DND-41 (cell line): ENCODE measurements around the gene COL4A2.

Experiments used
- ATAC-seq: fragments of 200-7000 bp; cut with Tn5 transposase; 3 replicates; pipeline ENCODE4 v1.9.1; 2021; ENCODE audit warnings: low read depth; ENCODE audit not compliant: insufficient read depth
- DNase-seq: peaks from one replicate; pipeline ENCODE4 v3.0.0-alpha.2; 2020
- H2AFZ ChIP-seq: 2 replicates; pipeline ENCODE4 v1.6.0; 2012; ENCODE audit warnings: low read depth, low read length
- H3K27ac ChIP-seq: 2 replicates; pipeline ENCODE4 v1.5.1; 2012; ENCODE audit warnings: low read length, inconsistent platforms
- H3K27me3 ChIP-seq: fragments of 200-600 bp; sonication (generic); 2 replicates; pipeline ENCODE4 v1.6.0; 2012; ENCODE audit warnings: low read length, mild to moderate bottlenecking, inconsistent platforms; ENCODE audit not compliant: insufficient read depth, poor library complexity
- H3K36me3 ChIP-seq: 2 replicates; pipeline ENCODE4 v1.5.1; 2012; ENCODE audit warnings: low read length, inconsistent platforms; ENCODE audit not compliant: insufficient read depth
- H3K4me1 ChIP-seq: 2 replicates; pipeline ENCODE4 v1.5.1; 2012; ENCODE audit warnings: mild to moderate bottlenecking, low read length; ENCODE audit not compliant: insufficient read depth
- H3K4me2 ChIP-seq: 2 replicates; pipeline ENCODE4 v1.6.0; 2012; ENCODE audit warnings: mild to moderate bottlenecking, moderate library complexity, low read length, inconsistent platforms; ENCODE audit not compliant: insufficient read depth
- H3K4me3 ChIP-seq, 2 experiments: fragments of 200-600 bp in 1 of 2; shearing (Covaris generic) in 1 of 2; 2 replicates each; pipeline ENCODE4 v1.5.1; 2012 to 2016; ENCODE audit warnings: inconsistent platforms in 2 of 2, low read length in 2 of 2, mild to moderate bottlenecking in 2 of 2, low read depth in 1 of 2, moderate library complexity in 1 of 2
- H3K79me2 ChIP-seq: 2 replicates; pipeline ENCODE4 v1.6.0; 2012; ENCODE audit warnings: low read length, inconsistent platforms; ENCODE audit not compliant: insufficient read depth
- H3K9ac ChIP-seq: 2 replicates; pipeline ENCODE4 v1.6.0; 2012; ENCODE audit warnings: low read depth, mild to moderate bottlenecking, inconsistent platforms, low read length, moderate library complexity
- H3K9me3 ChIP-seq: 2 replicates; pipeline ENCODE4 v1.5.1; 2012; ENCODE audit warnings: low read length, moderate library complexity, mild to moderate bottlenecking, inconsistent platforms; ENCODE audit not compliant: insufficient read depth, severe bottlenecking
- H4K20me1 ChIP-seq: 2 replicates; pipeline ENCODE4 v1.6.0; 2012; ENCODE audit warnings: low read length; ENCODE audit not compliant: insufficient read depth
- EZH2 ChIP-seq: IDR thresholded peaks from 3 replicates; pipeline ENCODE4 v1.6.1; 2012; ENCODE audit warnings: borderline replicate concordance, low read depth, mild to moderate bottlenecking, moderate library complexity, low read length, inconsistent platforms; ENCODE audit not compliant: severe bottlenecking
- TF ChIP-seq, protein P1 (sequence below): IDR thresholded peaks from 2 replicates; pipeline ENCODE4 v1.5.1; 2012; ENCODE audit warnings: borderline replicate concordance, low read length, moderate library complexity, mild to moderate bottlenecking; ENCODE audit not compliant: poor library complexity, severe bottlenecking; ENCODE audit errors: extremely low read depth

COL4A2 gene

DNA sequence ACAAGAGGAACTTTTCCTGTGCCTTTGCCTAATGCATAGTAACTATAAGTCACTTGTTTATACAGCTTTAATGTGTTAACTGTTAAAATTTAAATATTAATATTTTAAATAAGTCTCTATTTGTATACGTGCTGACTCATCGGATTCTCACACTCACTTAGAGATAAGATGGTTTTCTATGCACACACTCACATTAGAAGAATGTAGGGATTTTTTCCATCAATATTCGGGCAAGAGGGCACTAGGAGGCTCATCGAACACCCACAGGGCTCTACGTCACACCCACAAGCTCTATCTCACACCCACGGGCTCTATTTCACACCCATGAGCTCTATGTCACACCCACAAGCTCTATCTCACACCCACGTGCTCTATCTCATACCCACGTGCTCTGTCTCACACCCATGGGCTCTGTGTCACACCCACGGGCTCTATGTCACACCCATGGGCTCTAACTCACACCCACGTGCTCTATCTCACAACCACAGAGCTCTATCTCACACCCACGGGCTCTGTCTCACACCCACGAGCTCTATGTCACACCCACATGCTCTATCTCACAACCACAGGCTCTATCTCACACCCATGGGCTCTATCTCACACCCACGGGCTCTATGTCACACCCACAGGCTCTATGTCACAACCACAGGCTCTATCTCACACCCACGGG is 73.4 kb downstream of the COL4A2 start:
- DNase-seq (no peak), ATAC-seq (no peak)
- H3K27ac ChIP-seq, result no peak overlapping the region
- H3K4me1 ChIP-seq, result no peaks in the 10 kb centered on the region
- H3K9ac ChIP-seq, result no peak overlapping the region
- H4K20me1 ChIP-seq, result peaks cover 4% of the 10 kb centered on the region; the same call in 1 of the 2 replicates
- H3K79me2 ChIP-seq, result no peaks in the 10 kb centered on the region
- H3K4me2 ChIP-seq, result no peak overlapping the region
- H3K9me3 ChIP-seq, result peaks cover 4% of the 10 kb centered on the region
- H3K4me3 ChIP-seq, result no peak overlapping the region
- H3K27me3 ChIP-seq, result peaks cover 37% of the 10 kb centered on the region
- TF ChIP-seq, protein P1, sequence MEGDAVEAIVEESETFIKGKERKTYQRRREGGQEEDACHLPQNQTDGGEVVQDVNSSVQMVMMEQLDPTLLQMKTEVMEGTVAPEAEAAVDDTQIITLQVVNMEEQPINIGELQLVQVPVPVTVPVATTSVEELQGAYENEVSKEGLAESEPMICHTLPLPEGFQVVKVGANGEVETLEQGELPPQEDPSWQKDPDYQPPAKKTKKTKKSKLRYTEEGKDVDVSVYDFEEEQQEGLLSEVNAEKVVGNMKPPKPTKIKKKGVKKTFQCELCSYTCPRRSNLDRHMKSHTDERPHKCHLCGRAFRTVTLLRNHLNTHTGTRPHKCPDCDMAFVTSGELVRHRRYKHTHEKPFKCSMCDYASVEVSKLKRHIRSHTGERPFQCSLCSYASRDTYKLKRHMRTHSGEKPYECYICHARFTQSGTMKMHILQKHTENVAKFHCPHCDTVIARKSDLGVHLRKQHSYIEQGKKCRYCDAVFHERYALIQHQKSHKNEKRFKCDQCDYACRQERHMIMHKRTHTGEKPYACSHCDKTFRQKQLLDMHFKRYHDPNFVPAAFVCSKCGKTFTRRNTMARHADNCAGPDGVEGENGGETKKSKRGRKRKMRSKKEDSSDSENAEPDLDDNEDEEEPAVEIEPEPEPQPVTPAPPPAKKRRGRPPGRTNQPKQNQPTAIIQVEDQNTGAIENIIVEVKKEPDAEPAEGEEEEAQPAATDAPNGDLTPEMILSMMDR, result no peak
- no peak for TF ChIP-seq EZH2
- H3K36me3 ChIP-seq, result no peaks in the 10 kb centered on the region
- H2AFZ ChIP-seq, result no peak overlapping the region

DNA sequence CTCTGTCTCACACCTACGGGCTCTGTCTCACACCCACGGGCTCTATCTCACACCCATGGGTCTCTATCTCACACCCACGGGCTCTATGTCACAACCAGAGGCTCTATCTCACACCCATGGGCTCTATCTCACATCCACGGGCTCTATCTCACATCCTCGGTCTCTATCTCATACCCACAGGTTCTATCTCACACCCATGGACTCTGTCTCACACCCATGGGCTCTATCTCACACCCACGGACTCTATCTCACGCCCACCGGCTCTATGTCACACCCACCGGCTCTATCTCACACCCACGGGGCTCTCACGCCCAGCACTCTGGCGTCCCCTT is 73.9 kb downstream of the COL4A2 start:
- Histone ChIP-seq H3K27me3 (peaks cover 37% of the 10 kb centered on the region), H3K4me2 (no peak overlapping the region), H3K9ac (no peak overlapping the region), H2AFZ (no peak overlapping the region), H3K9me3 (peaks cover 8% of the 10 kb centered on the region), H3K4me1 (no peaks in the 10 kb centered on the region), H3K36me3 (no peaks in the 10 kb centered on the region), H4K20me1 (peaks cover 4% of the 10 kb centered on the region; the same call in 1 of the 2 replicates), H3K79me2 (no peaks in the 10 kb centered on the region), H3K27ac (no peak overlapping the region), H3K4me3 (no peak overlapping the region)
- ATAC-seq (no peak), DNase-seq (no peak)
- TF ChIP-seq EZH2, result no peak
- TF ChIP-seq, protein P1, result no peak

DNA sequence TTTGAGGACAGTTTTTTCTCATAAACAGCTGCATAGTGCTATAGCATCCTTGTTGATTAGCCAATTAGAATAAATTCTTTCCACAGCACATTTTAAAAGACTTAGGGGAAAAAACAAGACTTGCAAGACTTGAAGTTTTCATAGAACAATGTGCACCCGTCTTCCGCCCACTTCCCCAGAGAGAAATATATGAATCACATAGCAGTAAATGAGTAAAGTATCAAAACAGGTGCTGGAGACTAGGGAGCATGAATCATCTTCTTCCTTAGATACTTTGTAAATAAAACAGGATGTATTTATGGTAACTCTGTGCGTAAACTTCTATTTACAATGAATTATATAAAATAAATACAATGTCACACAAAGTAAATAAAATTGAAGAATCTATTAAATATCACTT is 75.1 kb downstream of the COL4A2 start:
- H4K20me1 ChIP-seq, result peaks cover under 1% of the 10 kb centered on the region; the same call in 1 of the 2 replicates
- DNase-seq (no peak), ATAC-seq (no peak)
- no peak overlapping the region for H3K27ac ChIP-seq
- H3K79me2 ChIP-seq, result no peaks in the 10 kb centered on the region
- no peak overlapping the region for H2AFZ ChIP-seq
- no peak overlapping the region for H3K9ac ChIP-seq
- H3K27me3 ChIP-seq, result peaks cover 33% of the 10 kb centered on the region
- H3K4me2 ChIP-seq, result no peak overlapping the region
- no peak for TF ChIP-seq EZH2
- TF ChIP-seq, protein P1, result no peak
- peaks cover 9% of the 10 kb centered on the region for H3K9me3 ChIP-seq
- H3K36me3 ChIP-seq, result no peaks in the 10 kb centered on the region
- no peaks in the 10 kb centered on the region for H3K4me1 ChIP-seq
- H3K4me3 ChIP-seq, result no peak overlapping the region
